ENCODE data around the gene EEF1E1.

DNA sequence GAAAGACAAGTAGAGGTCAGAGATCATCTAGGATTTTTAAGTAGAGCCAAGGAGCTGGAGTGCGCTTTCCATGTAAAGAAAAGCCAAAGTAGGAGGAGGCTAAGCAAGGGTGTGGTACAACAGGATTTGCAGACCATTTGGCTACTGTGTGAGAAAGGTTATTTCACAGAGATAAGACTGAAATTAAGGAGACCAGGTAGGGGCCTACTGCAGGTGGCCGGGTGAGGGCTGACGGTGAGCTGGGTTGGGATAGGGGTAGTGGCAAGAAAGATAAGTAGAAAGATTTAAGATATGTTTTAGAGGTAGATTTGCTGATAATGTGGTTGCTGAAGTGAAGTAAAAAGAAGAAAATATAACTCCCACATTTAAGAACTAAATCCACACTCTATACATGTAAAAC, 42.0 kb downstream of the EEF1E1 start:
- TF ChIP-seq EZH2phosphoT487 (IDR thresholded peaks at IDR 0.05) (no peak), CTCF (IDR thresholded peaks at IDR 0.05) (no peak), EZH2 (IDR thresholded peaks at IDR 0.05) (no peak)

Data from neural progenitor cell (in vitro differentiated cells).